Measurements from ENCODE around the gene CRYGC.
"Not testable (repeated sequence)": the region's sequence is repeated elsewhere in the genome, so short reads cannot be mapped to it uniquely, and the experiment has no call there.

The CRYGC gene

GRCh38 chr2:208103616-208104015 lies 26.0 kb downstream of the CRYGC start:
- H3K27ac ChIP-seq = no peak overlapping the region
- TF ChIP-seq, protein P1, sequence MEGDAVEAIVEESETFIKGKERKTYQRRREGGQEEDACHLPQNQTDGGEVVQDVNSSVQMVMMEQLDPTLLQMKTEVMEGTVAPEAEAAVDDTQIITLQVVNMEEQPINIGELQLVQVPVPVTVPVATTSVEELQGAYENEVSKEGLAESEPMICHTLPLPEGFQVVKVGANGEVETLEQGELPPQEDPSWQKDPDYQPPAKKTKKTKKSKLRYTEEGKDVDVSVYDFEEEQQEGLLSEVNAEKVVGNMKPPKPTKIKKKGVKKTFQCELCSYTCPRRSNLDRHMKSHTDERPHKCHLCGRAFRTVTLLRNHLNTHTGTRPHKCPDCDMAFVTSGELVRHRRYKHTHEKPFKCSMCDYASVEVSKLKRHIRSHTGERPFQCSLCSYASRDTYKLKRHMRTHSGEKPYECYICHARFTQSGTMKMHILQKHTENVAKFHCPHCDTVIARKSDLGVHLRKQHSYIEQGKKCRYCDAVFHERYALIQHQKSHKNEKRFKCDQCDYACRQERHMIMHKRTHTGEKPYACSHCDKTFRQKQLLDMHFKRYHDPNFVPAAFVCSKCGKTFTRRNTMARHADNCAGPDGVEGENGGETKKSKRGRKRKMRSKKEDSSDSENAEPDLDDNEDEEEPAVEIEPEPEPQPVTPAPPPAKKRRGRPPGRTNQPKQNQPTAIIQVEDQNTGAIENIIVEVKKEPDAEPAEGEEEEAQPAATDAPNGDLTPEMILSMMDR (conservative IDR thresholded peaks at IDR 0.05; ENCODE audit: low read depth) = no peak
- ChIA-PET POLR2A (ENCODE audit: low non-redundant PET) (no interaction called here), CTCF (interaction anchor here (1.6 kb wide), 1 partner anchor 150 kb away, joined by 5 read pairs; no protein-coding TSS in a partner anchor)
- DNase-seq (ENCODE audit: low spot score) = no peak

- ChIA-PET CTCF (interaction anchor here (0.6 to 1.6 kb wide), 4 partner anchors 12 to 153 kb away, joined by 3 to 5 read pairs (median 3); partner anchors contain the start of gene IDH1), POLR2A (ENCODE audit: low non-redundant PET) (interaction anchor here (0.7 kb wide), 1 partner anchor 153 kb away, joined by 3 read pairs; the partner anchor contains the start of gene IDH1)
- TF ChIP-seq, protein P1 (conservative IDR thresholded peaks at IDR 0.05; ENCODE audit: low read depth) = no peak
- no peak overlapping the region for H3K27ac ChIP-seq
- peak; percentile 44 for DNase-seq (ENCODE audit: low spot score)
Observed at GRCh38 chr2:208101716-208102631, 27.7 kb downstream of the CRYGC start.

GRCh38 chr2:208099682-208100470 lies 29.8 kb downstream of the CRYGC start:
- DNase-seq (ENCODE audit: low spot score) = no peak
- TF ChIP-seq, protein P1 (conservative IDR thresholded peaks at IDR 0.05; ENCODE audit: low read depth) = no peak
- POLR2A ChIA-PET (ENCODE audit: low non-redundant PET) = no interaction called here
- CTCF ChIA-PET = interaction anchor here (1.2 kb wide), 1 partner anchor 141 kb away, joined by 5 read pairs; no protein-coding TSS in a partner anchor
- H3K27ac ChIP-seq = no peak overlapping the region

DNA sequence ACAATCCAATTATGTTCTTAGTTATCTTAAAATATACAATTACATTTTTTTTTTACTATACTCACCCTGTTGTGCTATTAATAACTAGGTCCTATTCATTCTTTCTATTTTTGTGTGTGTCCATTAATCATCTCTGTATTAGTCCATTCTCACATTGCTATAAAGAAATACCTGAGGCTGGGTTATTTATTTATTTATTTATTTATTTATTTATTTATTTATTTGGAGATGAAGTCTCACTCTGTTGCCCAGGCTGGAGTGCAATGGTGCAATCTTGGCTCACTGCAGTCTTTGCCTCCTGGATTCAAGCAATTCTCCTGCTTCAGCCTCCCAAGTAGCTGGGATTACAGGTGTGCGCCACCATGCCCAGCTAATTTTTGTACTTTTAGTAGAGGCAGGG lies 30.9 kb downstream of the CRYGC start:
- H3K27ac ChIP-seq; POLR2A ChIA-PET (ENCODE audit: low non-redundant PET); DNase-seq (ENCODE audit: low spot score): not testable (repeated sequence)
- CTCF ChIA-PET = interaction anchor here (0.6 kb wide), 1 partner anchor 26 kb away, joined by 3 read pairs; the partner anchor contains the start of gene CRYGD

- ChIA-PET CTCF (no interaction called here), POLR2A (ENCODE audit: low non-redundant PET) (no interaction called here)
- H3K27ac ChIP-seq = no peak overlapping the region
- DNase-seq (ENCODE audit: low spot score) = no peak
- TF ChIP-seq, protein P1 (conservative IDR thresholded peaks at IDR 0.05; ENCODE audit: low read depth) = no peak
Observed at GRCh38 chr2:208098267-208098666, 31.4 kb downstream of the CRYGC start.

DNA sequence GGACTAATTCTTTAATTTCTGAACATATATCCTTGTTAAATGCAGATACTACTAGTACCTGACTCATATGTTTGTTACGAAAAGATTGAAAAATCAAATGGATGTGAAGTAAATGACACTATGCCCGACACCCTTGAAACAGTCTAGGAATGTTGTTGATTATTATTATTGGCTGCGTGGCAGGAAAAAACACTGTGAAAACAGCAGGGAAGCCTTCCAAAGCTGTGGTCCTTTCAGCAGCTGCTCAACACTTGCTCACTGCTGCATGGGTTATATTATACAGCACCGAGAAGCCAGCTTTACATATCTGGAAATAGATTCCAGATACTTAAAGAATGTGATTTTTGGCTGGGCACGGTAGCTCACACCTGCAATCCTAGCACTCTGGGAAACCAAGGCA lies 31.8 kb downstream of the CRYGC start:
- H3K27ac ChIP-seq = no peak overlapping the region

More for the DNA sequence above, 31.8 kb downstream of the CRYGC start:
- TF ChIP-seq, protein P1 (conservative IDR thresholded peaks at IDR 0.05; ENCODE audit: low read depth) = no peak
- ChIA-PET POLR2A (ENCODE audit: low non-redundant PET) (no interaction called here), CTCF (interaction anchor here (0.7 kb wide), 1 partner anchor 67 kb away, joined by 3 read pairs; no protein-coding TSS in a partner anchor)
- DNase-seq (ENCODE audit: low spot score) = no peak

Measured in RWPE1 (cell line).